ENCODE measurements around the gene SNAPC2.

Gene SNAPC2, protein sequence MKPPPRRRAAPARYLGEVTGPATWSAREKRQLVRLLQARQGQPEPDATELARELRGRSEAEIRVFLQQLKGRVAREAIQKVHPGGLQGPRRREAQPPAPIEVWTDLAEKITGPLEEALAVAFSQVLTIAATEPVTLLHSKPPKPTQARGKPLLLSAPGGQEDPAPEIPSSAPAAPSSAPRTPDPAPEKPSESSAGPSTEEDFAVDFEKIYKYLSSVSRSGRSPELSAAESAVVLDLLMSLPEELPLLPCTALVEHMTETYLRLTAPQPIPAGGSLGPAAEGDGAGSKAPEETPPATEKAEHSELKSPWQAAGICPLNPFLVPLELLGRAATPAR
- 10.1 to 14.2 reads per million in 2 experiments for total RNA-seq

DNA sequence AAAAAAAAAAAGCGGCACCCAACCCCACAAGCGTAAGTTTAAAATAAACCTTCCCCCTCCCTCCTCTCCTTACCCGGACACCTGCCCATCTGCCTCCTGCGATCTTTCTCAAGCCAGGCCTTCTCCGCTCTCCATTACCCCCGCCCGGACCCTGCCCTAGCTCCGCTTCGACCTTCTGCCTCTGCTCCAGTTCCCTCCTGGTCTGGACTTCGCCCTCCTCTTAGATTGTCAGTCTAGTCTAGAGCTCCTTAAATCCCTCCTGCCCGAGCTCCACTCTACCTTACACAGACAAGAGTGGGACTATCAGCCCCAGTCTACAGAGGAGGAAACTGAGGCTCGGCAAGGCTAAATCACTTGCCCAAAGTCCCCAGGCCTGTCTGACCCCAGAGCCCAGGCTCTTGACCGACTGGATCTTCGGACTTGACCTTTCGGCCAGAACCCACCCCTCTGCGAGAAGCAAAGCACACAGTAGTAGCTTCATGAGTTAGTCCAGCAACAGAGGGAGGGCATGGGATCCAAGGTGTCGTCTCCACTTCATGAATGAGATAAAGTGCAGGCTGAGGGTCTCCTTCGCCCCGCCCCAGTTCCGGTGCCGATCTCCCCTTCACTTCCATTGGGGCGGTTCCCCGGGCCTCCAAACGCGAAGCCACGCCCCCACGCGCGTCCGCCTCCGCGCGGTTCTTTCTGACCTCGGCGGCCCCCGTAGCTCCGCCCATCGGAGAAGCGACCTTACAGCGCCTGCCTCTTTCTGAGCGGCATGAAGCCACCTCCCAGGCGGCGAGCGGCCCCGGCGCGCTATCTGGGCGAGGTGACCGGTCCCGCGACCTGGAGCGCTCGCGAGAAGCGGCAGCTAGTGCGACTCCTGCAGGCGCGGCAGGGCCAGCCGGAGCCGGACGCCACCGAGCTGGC is at the start of gene SNAPC2:
Gene SNAPC2, plus strand, starts transcription at position 729 of the 909 bp plus-strand sequence. Its CDS starts 29 bp downstream, at position 758.
- peak; percentile 94 for DNase-seq (ENCODE audit: low read depth)

DNA sequence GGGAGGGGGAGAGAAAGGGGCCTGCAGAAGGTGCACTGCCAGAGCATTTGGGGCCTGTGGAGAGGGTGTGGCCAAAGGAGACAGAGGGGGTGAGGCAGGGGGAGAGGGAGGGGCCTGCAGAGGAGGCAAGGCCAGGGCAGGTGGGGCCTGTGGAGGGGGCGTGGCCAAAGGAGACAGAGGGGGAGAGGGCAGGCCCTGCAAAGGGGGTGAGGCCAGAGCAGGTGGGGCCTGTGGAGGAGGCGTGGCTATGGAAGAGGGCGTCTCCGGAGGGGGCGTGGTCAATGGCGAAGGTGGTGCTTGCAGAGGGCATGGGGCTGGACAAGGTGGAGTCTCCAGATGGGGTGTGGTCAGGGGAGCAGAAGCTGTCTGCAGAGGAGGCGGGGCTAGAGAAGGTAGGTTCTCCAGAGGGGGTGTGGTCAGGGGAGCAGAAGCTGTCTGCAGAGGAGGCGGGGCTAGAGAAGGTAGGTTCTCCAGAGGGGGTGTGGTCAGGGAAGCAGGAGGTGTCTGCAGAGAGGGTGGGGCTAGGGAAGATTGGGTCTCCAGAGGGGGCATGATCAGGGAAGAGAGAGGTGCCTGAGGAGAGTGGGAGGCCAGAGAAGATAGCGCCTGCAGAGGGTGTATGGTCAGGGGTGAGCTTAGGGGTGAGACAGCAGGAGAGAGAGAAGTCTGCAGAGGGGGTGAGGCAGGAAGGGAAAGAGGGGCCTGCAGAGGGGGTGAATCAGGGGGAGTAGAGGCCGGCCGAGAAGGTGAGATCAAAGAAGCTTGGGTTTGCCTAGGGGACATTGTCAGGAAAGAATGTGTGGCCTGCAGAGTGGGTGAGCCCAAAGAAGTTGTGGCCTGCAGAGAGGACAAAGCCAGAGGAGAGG is 49.3 kb upstream of the SNAPC2 start:
- peak; percentile 45 for DNase-seq (ENCODE audit: low read depth)

DNA sequence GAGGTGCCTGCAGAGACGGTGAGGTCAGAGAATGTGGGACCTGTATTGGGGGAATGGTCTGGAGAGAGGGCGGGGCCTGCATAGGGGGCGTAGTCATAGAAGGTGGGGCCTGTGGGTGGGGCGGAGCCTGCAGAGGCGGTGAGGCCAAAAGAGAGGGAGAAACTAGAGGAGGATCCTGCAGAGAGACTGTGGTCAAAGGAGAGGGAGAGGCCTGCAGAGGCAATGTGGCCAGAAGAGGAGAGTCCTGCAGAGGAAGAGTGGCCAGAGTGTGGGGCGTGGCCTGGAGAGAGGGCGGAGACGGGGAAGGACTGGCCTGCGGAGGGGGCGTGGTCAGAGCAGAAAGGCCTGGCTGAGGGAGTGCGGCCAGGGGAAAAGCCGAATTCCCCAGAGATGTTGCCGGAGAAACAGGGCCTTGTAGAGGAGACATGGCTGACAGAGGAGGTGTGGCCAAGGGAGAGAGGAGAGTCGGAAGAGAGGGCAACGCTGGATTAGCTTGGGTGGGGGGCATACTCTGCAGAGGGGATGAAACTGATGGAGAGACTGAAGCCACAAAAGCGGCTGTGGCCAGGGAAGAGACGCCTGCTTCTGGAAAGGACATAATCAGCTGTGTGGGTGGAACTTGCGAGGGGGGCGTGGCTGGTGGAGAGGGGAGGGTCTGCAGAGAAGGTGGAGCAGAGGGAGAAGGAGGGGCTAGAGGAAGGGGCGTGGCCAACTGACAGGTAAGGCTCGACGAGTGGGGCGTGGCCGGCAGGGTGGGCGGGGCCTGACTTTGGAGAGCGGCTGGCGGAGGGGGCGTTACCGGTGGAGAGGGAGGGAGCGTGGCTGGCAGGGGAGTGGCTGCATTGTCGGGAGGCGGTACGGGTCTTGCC is 48.5 kb upstream of the SNAPC2 start:
- peak; percentile 90 for DNase-seq (ENCODE audit: low read depth)

DNA sequence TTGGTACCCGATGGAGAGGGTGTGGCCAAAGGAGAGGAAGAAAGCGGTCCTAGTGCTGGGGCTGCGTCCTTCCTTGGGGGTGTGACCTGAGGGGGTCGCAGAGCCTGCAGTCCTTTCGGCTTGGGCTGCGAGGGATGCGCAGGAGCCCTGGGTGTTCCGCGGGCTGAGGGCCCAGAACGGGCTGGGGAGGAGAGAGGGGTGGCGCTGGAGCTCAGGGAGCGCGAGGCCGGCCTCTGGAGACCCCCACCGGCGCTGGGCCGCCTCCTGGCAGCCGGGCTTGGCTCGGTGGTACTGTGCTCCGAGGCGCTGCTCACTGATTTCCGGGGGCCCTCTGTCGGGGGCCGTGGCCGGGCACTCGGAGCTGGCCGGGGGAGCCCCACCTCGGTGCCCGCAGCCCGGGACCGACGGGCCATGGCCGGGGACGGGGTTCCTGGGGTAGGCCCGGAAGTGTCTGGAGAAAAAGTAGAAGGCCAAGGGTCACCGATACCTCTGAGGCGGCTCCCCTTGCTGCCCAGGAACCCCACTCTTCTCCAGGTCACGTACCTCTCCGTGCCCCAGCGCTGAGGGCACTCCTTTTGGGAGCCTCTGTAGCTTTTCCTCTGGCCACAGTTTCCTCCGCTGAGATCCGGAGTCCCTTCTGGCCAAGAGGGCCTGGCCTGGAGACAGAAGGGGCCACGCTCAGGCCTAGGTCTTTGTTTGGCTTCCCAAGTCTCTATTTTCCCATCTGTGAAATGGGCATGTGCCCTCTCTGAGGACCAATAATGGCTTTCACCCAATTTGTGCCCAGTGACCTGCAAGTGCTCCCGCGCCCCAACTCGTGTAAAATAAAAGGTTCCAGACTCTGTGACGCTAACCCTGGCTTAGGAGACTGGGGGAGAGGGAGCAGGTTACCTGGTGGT is 47.6 kb upstream of the SNAPC2 start:
- no peak for DNase-seq (ENCODE audit: low read depth)

DNA sequence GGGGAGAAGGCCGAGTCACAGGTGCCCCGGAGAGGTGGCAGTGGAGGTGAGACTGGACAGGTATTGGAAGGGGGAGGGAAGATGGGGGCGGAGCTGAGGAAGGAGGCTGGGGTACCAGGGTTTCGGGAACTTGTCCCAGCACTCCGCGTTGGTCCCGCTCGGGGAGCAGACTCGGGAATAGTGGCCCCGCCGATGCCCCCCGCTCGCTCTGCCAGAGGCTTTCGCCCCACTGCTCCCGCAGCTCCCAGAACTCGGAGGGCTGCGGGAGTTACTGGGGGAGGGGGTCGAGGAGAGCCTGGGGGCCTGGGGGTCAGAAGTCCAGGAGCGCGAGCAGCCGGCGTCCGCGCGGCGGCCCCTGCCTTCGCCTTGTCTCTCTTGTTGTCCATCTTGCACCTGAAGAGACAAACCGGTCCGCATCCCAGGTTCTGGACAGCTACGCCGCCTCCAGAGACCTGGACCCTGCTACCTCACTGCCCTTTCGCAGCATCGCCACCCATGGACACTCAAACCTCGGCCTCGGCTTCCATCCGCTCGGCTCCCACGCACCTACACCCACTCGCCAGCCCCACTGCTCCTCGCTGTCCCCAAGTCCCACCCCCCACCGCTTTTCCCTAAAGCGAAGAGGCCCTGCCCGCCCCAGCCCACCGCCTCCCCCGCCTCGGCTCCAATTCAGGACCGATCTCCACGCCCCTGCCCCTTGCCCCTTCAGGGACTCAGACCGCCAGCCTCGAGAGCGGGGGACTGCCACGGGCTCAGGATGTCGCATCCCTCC is 46.6 kb upstream of the SNAPC2 start:
- no peak for DNase-seq (ENCODE audit: low read depth)

DNA sequence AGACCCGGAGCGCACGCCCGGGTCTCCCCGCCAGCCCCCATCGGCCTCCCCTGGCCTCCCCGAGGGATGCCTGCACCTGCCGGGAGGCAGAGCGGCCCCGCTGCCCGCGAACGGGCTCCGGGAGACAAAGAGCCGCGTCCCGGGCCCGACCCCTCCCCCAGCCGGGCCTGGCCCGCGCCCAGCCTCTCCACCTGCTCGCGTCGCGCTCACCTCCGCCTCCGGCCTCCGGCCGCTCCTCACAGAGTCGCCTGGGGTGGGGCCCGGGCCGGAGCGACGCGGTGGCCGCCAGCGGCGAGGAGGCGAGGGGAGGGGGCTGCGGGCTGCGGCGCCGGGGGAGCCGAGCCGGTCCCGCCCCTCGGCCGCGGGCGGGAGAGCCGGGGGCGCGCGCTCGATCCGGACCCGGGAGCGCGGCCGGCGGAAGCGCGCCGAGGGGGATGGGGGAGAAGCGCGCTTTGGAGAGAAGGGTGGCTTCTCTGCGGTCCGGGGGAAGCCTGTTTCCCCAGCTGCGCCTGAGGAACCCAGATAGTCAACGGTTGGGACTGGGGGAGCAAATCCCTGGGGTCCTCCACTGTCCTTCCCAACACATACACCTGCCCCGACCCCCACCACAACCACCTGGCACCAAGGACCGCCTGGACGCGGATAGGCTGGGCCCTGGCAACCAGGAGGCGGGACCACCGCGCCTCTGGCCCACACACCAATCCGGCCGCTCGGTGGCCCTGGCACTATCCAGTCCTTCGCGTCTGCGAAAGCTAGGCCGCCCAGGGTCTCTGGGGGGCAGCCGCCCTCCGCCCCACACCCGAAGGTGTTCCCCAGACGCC is 45.9 kb upstream of the SNAPC2 start, which contains the start of gene PRR36:
Gene PRR36, minus strand, starts transcription at position 315 of the 821 bp plus-strand sequence. CDS start 701 bp downstream, outside the sequence.
- no peak for DNase-seq (ENCODE audit: low read depth)

DNA sequence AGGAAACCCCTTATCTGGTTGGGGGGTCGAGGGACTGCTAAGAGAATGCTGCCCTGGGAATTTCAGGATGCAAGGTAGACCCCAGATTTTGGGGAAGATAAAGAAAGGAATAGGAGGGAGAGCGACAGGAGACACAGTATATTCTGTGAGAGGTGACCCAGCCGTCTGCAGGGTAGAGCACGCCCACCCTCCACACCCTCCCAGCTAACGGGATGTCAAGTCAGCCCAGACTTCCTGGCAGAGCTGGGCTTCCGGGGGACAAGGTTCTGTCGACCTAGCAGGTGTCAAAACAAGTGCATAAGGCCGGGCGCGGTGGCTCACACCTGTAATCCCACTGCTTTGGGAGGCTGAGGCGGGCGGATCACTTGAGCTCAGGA is 45.3 kb upstream of the SNAPC2 start:
- no peak for DNase-seq (ENCODE audit: low read depth)

DNA sequence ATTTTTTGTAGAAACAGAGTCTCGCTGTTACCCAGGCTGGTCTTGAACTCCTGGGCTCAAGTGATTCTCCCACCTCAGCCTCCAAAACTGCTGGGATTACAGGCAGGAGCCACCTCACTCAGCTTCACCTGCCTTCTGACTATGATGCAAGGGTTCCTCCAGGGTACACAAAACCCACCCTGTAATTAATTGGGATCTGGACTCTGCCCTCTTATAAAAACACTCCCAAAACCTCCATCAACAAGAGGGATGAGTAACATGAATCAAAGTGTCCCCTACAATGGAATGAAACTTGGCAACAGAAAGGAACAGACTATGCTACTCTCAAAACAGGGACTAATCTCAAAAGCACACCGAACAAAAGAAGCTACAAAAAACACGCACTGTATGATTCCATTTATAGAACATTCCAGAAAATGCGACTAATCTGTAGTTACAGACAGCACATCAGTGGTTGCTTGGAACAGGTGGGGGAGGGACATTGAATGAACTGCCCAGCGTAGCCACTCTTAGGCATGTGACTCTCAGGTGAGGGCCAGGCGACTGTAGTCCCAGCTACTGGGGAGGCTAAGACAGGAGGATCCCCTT is 42.8 kb upstream of the SNAPC2 start:
- DNase-seq (ENCODE audit: low read depth) = no peak

DNA sequence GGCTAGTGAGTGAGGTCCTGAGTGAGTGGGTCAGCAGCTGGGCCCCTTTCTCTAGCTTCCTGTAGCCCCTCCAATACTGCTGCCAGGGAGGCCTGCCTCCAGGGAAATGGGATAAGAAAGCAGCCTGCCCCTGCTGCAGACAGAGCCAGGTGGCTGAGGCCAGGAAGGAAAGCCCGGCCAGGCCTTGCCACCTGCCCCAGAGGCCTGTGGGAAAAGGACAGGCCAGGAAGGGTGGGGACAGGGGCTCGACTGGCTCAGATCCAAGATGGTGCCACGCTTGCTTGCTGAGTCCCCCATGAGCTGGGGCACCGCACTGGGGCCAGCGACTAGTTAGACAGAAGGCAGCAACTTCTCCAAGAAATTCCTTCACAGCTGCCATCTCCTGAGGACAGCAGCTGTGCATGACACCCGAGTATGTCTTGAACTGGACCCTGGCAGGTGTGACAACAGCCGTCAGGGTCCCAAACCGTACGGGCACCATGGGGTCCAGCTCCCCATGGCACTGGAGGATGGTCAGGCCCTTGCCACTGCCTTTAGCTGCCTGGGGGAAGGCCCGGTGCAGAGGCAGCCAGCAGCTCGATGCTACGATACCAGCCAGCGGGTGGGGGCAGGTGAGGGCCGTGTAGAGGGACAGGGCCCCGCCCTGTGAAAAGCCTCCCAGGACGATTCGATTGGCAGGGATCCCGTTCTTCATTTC is 40.9 kb upstream of the SNAPC2 start:
- no peak for DNase-seq (ENCODE audit: low read depth)

DNA sequence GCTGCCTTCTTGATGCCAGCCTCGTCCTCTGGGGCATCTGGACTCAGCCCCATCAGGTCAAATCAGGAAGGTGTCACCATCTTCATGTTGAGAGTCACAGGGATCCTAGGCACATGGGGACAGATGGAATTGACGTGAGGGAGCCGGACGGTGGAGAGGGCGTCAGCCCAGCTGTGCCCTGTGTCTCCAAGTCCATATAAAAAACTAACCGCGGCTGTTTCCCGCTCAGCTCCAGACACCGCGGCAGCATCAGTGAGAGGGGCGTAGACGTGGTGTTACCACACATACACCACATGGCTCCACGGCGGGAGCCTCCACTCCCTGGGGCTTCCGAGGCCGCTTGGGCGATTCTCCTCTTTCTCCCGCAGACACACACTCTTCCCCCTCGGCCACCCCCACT is 40.3 kb upstream of the SNAPC2 start:
- DNase-seq (ENCODE audit: low read depth) = no peak

DNA sequence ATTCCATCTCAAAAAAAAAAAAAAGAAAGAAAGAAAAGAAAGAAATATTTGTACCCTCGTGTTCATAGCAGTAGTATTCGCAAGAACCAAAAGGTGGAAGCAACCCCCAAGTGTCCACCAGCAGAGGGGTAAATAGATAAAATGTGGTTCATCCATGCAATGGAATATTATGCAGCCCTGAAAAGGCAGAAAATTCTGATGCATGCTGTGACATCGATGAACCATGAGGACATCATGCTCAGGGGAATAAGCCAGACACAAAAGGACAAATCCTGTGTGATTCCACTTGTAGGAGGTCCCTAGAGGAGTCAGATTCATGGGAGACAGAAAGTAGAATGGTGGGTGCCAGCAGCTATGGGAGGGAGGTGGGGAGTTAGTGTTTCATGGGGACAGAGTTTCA is 38.2 kb upstream of the SNAPC2 start:
- no peak for DNase-seq (ENCODE audit: low read depth)

DNA sequence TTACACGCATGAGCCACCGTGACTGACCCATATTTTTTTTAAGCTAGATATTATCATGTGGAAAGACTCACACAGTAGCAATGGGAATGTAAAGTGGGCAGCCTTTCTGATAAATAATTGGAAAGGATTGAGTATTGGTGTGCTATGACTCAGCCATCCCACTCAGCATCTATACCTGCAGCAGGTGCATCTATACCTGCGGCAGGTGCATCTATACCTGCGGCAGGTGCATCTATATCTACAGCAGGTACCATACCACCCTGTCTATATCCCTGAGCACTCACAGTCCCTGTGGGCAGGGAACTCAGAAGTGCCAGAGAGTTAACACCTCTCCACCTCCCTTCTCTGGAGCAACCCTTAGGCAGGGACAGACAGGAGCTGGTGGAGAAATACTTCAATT is 37.0 kb upstream of the SNAPC2 start:
- no peak for DNase-seq (ENCODE audit: low read depth)

DNA sequence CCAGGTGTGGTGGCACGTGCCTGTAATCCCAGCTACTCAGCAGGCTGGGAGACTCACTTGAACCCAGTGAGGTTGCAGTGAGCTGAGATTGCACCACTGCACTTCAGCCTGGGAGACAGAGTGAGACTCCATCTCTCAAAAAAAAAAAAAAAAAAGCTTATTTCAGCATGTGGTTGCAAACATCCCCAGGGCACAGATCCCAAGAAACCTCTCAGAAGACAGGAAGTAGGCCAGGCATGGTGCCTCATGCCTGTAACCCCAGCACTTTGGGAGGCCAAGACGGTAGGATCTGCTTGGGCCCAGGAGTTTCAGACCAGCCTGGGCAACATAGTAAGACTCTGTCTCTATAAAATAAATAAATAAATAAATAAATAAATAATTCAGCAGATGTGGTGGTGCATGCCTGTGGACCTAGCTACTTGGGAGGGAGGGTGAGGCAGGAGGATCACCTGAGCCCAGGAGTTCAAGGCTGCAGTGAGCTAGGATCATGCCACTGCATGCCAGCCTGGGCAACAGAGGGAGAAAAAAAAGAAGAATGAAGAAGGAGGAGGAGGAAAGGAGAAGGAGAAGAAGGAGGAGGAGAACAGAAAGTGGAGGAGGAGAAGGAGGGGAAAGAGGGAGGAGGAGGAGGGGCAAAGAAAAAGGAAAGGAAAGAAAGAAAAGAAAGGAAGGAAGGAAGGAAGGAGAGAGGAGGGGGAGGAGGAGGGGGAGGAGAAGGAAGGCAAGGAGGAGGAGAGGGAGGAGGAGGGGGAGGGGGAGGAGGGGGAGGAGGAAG is 36.2 kb upstream of the SNAPC2 start:
- no peak for DNase-seq (ENCODE audit: low read depth)

DNA sequence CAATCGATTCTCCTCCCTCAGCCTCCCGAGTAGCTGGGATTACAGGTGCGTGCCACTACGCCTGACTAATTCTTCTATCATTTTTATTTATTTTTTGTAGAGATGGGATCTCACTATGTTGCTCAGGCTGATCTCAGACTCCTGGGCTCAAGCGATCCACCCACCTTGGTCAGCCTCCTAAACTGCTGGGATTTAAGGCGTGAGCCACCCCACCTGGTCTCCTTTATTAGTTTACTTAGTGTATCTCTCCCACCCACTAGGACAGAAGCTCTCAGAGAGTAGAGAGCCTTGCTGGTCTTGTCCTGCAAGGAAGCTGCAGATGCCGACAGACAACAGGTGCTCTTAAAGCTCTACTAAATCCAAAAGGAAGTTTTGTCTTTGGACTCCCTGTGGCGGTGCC is 34.3 kb upstream of the SNAPC2 start:
- DNase-seq (ENCODE audit: low read depth) = no peak

DNA sequence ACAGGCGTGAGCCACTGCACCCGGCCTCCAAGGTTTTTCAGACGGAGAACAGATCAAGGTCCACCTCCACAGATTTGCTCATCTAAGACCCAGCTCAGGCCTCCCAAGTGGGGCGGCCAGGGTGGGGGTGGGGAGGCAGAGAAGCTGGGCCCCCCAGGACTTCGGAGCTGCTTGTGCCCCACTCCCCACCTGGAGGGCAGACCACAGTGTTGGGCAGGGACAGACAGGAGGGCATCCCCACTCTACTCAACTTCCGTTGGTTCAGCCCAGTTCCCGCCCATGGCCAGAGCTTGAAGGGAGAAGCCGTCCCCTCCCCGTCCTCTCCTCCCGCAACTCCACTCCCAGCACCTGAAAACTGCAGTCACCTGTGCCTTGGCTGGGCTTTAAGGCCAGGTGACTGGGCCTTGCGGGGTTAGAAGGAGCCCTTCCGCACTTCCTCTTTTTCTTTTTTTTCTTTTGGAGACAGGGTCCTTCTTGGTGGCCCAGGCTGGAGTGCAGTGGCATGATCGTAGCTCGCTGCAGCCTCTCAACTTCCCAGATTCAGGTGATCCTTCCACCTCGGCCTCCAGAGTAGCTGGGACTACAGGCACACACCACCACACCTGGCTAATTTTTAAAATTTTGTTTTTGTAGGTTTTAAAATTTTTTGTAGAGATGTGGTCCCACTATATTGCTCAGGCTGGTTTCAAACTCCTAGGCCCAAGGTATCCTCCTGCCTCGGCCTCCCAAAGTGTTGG is 32.6 kb upstream of the SNAPC2 start:
- DNase-seq (ENCODE audit: low read depth) = no peak
